Suppressor macrophage treated with lipopolysaccharide for 1 hour (primary cell): ENCODE results near the gene SOCS3.

ENCODE experiments used
- DNase-seq, 3 donors: peaks; one replicate each; pipeline ENCODE4 v3.0.0-alpha.2; 2020 to 2022

SOCS3 gene, protein sequence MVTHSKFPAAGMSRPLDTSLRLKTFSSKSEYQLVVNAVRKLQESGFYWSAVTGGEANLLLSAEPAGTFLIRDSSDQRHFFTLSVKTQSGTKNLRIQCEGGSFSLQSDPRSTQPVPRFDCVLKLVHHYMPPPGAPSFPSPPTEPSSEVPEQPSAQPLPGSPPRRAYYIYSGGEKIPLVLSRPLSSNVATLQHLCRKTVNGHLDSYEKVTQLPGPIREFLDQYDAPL

DNA sequence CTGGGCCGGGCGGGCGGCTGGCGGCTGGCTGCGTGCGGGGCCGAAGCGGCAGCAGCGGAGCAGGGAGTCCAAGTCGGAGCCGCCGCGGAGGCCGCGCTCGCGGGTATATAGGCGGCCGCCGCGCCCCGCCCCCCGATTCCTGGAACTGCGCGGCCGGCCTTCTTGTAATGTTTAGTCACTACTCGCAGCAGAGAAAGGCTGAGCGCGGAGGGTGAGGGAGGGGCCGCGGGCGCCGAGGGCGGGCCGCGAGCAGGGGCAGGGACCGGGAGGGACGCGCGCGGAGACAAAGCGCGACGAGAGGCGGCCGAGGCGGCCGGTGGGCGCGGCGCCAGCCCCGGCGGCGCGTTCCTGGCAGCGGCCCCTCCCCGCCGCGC, at the start of gene SOCS3:
SOCS3 (minus strand) TSS at position 81 of the 374 bp plus-strand sequence. CDS start 982 bp downstream, outside the sequence.
- DNase-seq, result peak; percentile 98 to 99 (median 99)

DNA sequence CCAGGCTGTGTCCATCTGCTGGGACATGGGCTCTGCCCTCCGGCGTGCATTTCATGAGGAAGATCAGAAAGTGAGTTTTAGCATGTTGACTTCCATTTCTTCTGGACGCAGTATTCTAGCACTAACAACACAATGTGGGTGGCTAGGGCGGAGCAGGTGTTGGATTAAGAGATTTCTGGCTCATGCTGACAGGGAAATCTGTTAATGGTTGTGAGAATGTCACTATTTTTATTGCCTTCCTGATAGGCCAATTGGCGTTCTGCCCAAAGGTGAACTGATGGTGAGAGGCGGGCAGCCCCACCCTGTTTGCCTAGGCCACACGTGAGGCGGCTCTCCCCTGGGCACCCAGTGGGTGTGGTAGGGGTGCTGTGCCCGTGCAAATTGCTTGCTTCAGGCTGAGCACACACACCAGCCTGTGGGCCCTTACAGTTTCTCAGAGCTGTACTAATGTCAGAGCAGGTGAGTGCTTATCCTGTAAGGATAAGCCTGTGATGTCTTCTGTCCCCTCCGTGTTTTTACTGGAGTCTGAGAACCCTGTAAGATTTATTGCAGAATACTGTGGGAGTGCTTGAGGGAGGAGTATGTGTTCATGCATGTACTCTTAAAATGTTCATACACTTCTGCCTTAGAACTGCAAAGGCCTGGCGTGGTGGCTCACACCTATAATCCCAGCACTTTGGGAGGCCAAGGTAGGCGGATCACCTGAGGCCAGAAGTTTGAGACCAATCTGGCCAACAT, 49.5 kb upstream of the SOCS3 start:
- no peak for DNase-seq

DNA sequence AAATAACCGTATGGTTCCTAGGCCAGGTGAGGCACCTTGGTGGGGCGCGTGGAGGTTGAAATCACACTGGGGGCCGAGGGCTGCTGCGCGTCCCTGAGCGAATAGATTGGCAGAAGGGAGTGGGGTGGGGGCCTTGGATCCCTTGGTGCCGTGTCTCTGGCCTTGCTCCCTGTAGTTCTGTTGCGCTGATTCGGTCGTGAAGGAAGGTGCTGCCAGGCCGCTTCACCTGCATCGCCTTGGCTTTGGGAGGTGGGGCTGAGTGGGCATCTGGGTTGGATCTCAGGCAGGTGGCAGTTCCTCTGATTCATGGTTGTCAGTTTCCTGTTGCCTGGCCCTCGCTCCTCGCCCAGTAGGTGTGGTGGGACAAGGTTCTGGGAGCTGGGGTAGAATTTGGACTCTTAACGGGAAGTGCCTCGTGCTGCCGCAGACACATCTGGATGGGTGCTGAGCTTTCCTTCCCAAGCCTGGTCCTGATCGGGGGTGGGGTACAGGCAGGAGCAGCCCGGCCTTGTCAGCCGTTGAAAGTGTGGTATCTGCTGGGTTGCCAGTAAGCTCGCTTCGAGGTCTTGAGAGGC, 48.7 kb upstream of the SOCS3 start:
- DNase-seq, result no peak

DNA sequence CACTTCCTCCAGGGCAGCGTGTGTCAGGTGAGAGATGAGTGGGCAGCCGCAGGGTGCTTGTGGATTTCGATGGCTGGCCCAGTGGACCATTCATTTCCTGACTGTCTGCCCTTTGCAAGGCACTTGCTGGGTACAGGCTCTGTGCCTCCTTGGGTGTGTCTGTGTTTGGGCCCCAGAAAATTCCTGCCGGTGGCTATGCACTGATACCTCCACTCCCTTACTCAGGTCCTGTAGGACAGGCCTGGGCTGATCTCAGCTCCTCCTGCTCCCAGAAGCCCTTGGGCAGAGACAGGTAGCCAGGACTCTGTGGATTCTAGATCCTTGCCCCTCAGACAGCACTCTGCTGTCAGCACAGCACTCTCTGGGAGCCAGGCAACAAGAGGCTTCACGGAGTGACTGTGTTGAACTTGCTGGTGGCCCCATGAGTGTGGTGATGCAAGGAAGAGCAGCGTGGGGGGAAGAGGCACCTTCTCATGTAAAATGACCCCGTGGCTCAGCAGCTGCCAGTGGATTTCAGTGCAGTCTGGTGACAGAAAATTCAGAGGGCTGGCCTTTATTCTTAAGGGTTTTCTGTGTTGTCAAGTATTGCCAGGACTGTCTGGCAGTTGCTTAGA, 47.6 kb upstream of the SOCS3 start:
- peak in 2 of 3 donors; percentile 32 to 33 for DNase-seq

DNA sequence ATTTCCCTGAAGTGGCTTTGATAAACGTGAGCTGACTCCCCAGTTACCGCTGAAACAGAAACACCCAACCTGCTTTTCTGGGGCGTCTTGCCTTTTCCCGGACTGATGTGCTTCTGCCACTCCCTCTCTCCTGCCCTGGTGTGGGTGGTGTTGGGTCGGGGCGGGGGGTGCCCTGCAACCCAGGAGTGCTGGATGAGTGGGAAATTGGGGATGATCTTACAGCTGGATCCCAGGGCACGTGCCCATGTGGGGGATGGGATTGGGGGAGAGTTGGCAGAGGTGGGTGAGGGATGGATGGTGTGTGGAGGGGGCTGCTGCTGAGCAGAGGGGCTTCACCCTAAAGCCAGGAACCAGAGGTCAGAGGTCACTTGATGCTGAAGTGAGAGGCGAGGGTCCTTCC, 47.0 kb upstream of the SOCS3 start:
- no peak for DNase-seq

DNA sequence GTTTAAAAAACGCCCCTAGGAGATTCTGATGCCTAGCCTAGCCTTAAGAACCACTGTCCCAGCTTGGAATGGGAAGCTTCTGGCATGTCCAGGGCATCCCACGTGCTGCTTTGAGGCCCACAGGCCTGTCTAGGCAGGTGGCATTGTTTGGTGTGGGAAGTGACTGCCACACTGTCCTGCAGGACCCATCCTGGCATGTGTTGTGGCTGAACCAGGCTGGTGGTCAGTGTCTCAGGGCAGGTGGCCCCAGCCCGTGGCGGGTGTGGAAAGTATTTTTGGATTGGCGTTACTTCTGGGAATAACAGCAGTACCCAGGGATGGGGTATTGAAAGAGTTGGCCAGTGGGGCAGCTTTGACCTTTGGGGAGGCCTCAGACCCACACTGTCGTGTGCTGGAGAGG, 46.5 kb upstream of the SOCS3 start:
- no peak for DNase-seq

DNA sequence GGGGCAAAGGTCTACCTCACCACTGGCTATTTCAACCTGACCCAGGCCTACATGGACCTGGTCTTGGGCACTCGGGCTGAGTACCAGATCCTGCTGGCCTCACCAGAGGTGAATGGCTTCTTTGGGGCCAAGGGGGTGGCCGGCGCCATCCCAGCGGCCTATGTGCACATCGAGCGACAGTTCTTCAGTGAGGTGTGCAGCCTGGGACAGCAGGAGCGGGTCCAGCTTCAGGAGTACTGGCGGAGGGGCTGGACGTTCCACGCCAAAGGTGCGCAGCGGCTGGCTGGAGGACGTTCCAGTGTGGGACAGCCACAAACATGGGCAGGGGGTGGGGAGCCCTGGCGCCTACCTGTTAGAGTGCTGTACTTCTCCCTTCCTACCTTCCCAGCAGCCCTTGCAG, 43.9 kb upstream of the SOCS3 start:
- no peak for DNase-seq

DNA sequence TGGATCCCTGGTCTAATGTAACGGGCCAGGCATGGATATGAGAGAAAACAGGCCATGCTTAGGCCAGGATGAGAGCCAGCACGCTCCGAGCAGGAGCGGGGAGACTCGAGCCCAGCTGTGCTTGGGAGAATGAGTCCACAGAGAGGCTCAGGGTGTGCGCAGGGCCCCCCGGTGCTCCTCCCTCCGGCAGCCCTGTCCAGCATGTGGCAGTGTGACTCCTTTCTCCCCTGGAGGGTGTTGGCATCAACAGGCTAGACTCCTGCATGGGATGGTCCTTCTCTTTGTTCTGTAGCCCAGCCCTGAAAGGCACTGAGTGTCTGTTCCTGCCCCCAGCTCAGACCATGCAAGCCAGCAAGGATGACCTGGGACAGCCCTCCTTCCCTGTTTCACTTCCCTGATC, 42.0 kb upstream of the SOCS3 start:
- DNase-seq, result no peak

DNA sequence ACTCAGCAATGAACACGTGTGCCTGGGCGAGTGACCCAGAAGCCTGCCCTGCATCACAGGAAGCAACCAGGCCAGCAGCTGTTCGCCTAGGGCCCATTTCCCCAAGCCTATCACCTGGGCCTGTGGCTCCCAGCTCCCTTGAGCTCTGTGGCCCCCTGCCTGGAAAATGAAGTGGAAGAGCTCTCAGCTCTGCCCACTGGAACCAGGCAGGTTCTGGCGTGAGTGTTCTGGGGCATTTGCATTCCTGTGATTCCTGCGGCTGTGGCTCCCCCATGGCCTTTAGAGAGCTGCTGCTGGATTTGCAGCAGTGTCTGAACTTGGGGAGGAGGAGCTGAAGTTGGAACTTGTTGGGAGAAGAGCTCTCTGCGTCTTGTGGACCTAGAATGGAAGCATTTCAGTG, 41.4 kb upstream of the SOCS3 start:
- no peak for DNase-seq

DNA sequence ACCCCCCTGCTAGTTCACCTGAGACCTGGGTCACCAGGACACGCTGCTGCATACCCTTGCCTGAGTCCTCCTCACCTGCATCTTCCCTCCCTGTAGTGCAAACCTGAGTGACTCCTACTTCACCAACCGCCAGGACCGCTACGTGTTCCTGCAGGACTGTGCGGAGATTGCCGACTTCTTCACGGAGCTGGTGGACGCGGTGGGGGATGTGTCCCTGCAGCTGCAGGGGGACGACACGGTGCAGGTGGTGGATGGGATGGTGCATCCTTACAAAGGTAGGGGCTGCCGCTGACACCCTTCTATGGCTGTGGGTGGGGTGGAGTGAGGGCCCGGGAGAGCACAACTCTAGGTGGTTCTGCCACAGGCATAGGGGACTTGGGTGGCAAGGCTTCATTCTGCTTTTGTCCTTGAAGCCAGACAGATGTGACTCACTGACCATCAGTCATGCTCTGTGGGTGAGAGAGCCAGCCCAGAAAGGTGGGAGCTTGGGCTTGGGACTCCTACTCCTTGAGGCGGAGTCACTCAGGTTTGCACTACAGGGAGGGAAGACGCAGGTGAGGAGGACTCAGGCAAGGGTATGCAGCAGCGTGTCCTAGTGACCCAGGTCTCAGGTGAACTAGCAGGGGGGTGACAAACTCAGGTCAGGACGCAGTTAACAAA, 40.8 kb upstream of the SOCS3 start:
- DNase-seq, result no peak

DNA sequence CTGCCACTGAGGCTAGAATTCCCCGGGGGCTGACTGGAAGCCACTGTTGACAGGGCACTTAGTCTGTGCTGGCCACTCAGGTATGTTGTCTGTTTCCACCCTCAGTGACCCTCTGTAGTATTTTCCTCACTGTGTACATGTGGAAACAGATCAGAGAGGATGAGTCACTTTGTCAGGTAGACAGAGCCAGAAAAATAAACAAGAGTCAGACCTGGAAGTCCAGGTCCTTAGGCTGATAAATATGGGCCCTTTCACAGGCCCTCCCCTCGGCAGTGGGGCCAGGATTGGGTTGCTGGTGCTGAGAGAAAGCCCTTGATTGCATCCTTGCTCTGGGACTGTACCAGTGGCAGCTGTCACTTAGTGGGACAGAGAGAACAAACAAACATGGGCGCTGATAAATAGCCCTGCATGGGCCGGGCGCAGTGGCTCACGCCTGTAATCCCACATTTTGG, 39.8 kb upstream of the SOCS3 start:
- DNase-seq, result no peak

DNA sequence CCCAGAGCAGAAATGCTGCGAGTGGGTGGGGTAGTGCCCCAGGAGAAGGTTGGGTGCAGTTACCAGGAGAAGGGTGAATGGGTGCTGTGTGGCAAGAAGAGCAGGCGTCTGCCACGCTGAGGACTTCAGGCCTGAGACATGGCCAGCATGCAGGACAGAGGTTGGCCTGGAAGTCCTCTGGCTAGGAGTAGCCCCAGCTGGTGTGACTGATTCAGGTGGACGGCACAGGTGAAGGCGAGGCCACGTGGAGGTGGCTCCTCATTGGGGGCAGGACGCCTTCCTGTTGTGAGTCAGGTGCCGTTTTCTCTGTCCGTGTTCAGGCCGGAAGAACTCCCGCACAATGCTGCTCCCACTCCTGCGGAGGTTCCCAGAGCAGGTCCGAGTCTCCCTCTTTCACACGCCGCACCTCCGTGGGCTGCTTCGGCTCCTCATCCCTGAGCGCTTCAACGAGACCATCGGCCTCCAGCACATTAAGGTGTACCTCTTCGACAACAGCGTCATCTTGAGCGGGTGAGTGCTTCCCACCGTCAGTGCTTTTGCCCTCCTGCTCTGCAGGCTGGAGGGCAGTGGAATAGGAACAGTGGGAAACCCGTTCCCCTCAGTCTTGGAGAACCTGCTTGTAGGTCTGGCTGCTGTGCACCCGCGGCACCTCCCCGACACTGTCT, 39.3 kb upstream of the SOCS3 start:
- DNase-seq, result no peak

DNA sequence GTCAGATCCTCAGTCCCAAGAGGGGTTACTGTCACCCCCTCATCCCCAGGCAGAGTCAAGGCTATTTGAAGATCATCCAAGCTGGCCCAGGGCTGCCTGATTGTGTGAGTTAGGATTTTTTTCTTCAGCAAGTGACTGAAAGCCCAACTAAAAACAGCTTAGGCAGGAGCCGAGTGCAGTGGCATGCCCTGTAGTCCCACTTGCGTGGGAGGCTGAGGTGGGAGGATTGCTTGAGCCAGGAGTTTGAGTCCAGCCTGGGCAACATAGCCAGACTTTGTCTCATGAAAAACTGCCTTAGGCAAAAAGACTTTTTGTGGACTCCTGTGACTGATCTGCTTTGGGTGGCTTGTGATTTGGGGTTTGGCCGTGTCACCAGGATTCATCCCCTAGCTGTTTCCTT, 38.5 kb upstream of the SOCS3 start:
- DNase-seq, result no peak

DNA sequence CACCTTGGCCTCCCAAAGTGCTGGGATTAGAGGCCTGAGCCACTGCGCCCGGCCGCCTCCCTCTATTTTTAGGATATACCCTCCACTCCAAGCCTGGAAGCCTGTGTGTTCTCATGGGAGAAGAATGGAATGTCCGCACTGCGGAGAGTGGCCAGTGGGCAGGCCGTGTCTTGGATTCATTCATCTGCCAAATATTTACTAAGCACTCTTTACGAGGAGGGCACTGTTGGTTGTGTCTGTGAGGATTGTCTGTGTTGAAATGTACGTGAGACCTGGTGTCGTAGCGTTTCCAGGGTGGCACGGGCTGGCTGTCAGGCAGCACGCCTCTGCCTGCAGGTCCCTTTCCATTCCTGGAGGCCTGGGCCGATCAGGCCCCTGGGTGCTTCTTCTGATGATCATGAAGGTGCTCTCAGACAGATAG, 37.8 kb upstream of the SOCS3 start:
- no peak for DNase-seq

DNA sequence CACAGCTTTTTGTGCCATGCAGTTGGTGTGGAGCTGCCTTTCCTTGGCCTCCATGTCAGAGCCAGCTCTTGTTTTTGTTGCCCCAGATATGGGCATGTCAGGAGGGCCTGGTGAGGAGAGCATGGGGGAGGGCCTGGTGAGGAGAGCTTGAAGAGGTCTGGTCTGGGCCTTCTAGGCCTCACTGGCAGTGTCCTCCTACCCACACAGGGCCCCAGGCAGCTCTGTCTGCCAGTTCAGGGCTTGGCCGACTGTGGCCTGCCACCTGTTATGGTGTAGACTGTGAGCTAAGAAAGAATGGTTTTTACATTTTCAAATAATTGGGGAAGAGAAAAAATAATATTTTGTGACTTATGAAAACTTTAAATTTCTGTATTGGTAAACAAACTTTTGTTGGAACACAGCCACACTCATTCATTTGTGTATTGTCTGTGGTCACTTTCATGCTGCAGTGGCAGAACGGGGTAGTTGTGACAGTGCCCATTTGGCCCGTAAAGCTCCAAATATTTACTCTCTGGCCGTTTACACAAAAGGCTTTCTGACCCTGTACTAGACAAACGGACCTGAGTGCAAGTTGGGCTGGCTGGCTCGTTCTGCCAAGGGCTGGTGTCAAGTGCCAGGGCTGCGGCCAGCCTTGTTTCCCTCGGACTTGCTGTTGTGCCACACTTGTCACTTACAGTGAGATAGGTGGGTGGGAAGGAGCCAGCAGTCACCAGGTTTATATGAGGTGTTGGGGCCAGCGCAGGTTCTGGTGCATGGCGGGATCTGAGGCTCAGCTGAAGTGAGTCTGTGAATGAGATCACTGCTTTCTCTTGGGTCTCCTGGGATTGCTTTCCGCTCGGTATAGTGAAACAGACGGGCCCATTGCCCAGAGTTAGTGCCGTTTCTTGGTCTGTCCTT, 36.8 kb upstream of the SOCS3 start:
- DNase-seq, result no peak

DNA sequence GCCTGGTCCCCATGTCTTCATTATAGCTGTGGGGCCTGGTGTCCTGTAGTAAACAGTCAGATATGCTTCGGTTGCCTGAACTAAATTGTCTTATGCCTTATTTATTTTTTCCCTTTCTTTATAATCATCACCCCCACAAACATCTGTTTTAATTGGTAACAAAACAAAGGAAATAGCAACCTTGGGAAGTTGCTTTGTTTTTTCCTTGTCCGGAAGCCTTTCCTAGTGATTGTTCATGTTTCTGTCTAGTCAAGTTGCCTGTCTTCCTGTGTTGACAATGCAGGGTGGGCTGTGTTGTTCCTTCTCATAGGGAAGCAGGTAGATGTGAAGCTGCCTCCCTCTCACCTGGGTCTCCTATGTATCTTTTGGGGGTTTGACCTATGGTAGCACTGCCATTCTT, 35.3 kb upstream of the SOCS3 start:
- no peak for DNase-seq

DNA sequence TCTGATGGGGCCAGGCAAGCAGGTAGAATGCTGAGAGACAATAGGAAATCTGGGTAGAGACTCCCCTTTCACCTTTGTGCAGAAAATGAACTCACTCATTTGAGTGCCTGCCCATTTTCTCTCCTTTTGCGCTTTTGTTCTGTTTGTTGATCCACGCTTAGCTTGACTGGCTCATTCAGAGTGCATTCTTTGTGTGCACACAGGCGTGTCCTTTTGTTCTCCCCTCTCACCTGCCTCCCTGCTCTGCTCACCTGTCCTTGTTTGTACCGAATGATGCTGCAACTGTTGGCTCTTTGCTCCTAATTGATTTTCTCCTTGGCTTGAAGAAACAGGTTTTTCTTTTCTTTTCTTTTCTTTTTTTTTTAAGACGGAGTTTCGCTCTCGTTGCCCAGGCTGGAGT, 34.3 kb upstream of the SOCS3 start:
- DNase-seq, result no peak

DNA sequence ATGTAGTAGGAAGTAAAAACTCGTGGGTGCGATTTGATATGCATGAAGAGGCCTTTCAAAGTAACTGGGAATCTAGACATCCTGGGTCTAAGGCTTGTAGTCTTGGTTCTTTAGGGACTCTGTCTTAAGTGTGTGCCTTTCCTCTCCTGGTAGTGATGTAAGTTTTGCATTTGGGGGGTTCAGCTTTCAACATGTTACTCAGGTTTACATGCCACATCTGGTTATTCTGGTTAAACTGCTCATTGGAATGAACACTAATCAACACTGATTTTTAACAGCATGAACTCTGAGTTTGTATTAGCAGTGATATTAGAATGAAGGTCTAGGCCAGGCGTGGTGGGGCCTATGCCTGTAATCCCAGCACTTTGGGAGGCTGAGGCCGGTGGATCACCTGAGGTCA, 33.7 kb upstream of the SOCS3 start:
- DNase-seq, result no peak

DNA sequence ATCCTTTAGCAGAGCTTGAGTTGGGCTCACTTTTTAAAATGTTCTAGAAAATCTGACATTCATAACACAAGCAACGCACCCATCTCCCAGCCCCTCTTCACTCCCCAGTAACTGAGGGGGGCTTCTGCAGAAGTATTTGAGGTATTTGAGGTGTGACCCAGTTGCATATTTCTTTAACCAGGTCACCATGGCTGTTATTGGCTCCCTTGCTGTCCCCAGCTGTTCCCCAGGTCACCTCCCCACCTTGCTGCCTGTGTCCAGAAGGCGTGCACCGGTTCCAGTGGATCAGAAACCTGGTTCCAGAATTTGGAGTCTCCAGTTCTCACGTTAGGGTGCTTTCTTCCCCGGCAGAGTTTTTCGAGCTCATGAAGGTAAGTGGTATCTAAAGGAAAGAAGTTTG, 32.4 kb upstream of the SOCS3 start:
- no peak for DNase-seq

DNA sequence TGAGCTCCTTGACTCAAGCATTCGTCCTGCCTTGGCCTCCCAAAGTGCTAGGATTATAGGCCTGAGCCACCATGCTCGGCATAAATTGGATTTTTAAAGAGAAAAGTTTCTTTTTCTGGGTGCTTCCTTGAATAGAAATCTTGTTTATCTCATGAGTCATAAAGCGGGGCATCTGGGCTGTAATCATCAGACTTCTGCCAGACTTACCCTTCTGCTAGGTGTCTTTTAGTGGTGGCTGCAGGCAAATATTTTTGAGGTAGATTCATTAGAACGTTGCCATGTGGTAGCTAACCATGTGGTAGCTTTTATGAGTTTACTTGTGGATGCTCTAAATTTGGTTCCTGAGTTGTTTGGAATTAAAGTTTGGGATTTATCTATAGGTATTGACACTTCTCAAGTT, 32.0 kb upstream of the SOCS3 start:
- no peak for DNase-seq

DNA sequence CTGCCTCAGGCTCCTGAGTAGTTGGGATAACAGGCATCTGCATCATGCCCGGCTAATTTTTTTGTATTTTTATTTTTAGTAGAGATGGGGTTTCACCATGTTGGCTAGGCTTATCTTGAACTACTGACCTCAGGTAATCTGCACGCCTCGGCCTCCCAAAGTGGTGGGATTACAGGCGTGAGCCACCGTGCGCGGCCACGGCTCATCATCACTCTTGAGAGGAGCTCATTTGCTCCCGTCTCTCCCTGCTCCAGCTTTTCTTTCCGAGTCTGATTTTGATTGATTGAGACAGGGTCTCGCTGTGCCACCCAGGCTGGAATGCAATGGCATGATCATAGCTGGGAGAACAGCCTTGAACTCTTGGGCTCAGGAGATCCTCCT, 31.2 kb upstream of the SOCS3 start:
- no peak for DNase-seq
